AG09309 (cell line): ENCODE measurements around the gene FANCE.

Source experiments
- DNase-seq: peaks from one replicate; pipeline ENCODE4 v3.0.0-alpha.2; 2010; ENCODE audit warnings: low read depth
- H3K4me3 ChIP-seq: 2 replicates; pipeline ENCODE4 v1.5.1; 2011; ENCODE audit warnings: mild to moderate bottlenecking, low read depth, low read length, moderate library complexity; ENCODE audit not compliant: control insufficient read depth
- TF ChIP-seq, protein P1 (sequence below): IDR thresholded peaks from 2 replicates; pipeline ENCODE4 v1.5.1; 2011; ENCODE audit warnings: mild to moderate bottlenecking, low read depth, low read length, inconsistent platforms; ENCODE audit not compliant: insufficient read depth, control insufficient read depth; ENCODE audit errors: missing control alignments

The FANCE gene

DNA sequence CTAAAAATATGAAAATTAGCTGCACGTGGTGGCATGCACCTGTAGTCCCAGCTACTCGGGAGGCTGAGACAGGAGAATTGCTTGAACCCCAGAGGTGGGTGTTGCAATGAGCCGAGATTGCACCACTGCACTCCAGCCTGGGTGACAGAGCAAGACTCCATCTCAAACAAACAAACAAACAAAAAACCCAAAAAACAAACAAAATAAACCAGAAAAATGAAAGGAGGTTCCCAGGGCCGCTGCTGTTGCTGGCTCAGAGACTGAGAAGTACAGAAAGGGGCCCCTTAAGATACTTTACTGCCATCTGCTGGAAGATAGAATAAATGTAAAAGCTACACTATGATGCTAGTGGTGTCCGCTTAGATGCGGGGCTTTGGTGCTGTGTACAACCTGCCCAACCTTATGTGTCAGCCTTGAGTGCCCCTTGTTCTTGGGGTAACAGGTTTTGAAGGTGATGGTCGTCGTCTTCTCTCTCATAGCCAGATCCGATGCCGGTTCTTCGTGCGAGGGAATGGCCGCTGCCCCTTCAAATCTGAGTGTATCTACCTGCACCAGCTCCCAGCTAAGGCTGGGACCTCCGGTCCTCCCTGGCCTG is 2.8 kb upstream of the FANCE start:
- H3K4me3 ChIP-seq, result no peak overlapping the region
- DNase-seq, result no peak
- TF ChIP-seq, protein P1, sequence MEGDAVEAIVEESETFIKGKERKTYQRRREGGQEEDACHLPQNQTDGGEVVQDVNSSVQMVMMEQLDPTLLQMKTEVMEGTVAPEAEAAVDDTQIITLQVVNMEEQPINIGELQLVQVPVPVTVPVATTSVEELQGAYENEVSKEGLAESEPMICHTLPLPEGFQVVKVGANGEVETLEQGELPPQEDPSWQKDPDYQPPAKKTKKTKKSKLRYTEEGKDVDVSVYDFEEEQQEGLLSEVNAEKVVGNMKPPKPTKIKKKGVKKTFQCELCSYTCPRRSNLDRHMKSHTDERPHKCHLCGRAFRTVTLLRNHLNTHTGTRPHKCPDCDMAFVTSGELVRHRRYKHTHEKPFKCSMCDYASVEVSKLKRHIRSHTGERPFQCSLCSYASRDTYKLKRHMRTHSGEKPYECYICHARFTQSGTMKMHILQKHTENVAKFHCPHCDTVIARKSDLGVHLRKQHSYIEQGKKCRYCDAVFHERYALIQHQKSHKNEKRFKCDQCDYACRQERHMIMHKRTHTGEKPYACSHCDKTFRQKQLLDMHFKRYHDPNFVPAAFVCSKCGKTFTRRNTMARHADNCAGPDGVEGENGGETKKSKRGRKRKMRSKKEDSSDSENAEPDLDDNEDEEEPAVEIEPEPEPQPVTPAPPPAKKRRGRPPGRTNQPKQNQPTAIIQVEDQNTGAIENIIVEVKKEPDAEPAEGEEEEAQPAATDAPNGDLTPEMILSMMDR, result peak; percentile 66

DNA sequence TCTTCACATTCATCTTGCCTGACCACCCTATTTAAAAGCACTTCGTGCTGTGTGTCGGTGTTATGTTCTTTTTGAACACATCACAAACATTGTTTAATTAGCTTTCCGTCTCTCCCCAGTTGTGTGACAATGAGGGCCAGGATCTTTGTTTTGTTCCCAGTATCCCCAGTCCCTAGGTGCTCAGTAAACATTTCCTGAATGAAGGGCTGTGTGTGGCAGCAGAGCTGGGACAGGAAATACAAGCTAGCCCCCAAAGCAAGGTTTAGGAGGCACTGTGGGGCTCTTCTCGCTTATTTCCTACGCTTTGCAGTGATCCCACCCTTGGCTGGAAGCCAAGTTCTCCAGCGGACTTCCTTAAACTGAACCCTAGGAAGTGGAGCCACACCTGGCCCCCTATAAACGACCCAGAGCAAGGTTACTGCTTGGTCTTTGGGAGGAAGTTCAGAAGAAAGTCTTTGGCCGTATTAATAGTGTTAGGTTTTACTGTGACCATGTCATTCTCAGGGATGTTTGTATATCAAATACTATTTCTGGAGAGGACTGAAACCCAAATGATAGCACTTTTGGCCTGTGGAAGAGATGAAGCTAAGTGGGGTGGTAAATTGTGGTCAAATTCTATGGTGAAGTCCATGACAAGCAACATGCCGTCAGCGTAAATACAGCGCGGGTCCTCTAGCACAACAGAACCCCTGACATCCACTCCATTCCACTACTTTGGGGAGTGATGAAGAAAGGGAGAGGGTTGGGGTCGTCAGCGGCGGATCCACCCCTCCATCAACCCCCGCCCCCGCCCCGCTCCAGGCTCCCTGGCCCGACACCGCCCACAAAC is 570 bp upstream of the FANCE start:
- H3K4me3 ChIP-seq, result peak overlapping the region; percentile 64
- DNase-seq, result no peak
- TF ChIP-seq, protein P1, result no peak

DNA sequence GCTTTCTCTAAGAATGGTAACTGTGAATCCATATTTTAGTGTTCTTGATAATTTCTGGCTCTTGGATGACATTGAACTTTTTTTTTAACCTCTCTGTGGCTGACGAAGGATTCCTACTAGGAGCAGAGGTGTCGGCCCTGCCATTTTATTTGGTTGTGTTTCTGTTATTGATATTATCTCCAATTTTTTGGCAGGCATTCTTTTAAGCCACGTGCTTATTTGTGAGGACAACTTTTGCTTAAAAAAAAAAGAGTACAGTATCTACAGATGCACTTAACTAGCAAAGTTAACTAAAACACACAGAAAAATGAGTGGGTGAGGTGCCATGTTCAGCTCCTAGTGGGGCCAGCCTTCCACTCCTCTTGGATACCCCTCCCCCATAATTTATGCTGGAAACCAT is 1.1 kb downstream of the FANCE start:
- TF ChIP-seq, protein P1, result no peak
- DNase-seq, result no peak
- peak overlapping the region; percentile 4; the same call in 1 of the 2 replicates for H3K4me3 ChIP-seq

DNA sequence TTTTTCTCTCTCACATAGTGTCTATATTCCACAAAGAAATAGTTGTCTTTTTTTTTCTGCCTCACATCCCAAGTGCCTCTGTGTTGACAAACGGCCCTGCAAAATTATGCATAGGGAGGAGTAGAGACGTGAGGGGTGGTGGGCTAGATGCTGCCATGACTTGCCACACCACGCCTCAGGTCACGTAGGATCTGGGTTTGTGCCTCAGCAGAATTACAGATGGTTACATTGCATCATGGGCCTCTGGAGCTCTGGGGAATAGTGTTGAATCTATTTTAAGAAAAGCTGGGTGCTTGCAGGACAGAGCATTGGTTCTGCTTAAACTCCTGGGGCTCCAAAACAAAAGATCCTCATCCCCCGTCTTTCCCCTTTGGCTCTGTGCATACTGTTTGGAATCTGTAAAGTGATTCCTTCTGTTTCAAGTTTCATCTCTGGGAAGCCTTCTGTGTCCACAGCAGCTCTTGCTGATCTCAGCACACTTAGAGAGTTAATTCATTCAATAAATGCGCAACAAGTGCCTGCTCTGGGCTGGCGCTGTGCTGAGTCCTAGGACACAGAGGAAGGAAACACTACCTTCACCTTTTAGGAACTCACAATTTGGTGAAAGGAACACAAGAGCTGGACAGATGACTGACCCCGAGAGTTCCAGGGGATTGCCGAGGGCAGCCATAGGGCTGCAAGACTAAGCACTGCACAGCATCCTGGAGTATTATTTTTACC is 2.4 kb downstream of the FANCE start:
- DNase-seq, result no peak
- H3K4me3 ChIP-seq, result no peak overlapping the region
- TF ChIP-seq, protein P1, result no peak

DNA sequence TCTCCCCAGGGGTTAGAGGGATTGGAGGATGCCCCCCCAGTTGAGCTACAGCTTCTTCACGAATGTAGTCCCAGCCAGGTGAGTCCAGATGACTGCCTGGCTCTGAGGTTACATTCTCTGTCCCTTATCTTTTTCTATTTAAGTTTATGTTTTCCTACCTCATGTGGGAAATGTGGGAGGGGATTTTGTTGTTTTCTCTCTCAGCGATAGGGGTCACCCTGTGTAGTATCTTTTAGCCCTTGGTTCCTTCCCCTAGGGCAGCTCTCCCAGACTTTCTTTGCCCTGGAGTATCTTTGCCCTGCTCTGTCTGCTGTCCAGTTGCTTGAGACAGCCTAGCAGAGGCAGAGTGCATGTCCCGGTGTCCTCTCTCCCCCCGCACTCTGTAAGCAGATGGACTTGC is 5.8 kb downstream of the FANCE start:
- no peak for DNase-seq
- no peak overlapping the region for H3K4me3 ChIP-seq
- TF ChIP-seq, protein P1, result no peak

DNA sequence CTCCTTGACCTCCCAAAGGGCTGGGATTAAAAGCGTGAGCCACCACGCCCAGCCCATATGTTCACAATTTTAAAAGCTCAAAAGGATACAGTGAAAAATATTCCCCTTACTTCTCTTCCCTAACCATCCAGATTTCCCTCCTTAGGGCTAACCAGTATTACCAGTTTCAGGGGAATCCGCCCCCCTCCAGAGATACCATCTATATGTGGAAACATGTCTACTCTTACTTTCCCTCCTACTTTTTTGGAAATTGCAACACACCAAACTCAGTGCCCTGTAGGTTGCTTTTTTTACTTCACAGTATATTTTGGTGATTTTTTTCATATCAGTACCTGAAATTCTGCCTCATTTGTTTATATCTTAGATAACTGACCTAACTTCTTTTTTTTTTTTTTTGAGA is 9.1 kb downstream of the FANCE start:
- DNase-seq, result no peak
- TF ChIP-seq, protein P1, result no peak
- H3K4me3 ChIP-seq, result no peak overlapping the region
